HG03521 (cell line): ENCODE measurements around the gene RASGRF2.

Experiments used
- ATAC-seq: cut with Tn5 transposase; IDR thresholded peaks from one replicate; pipeline ENCODE4 v1.9.1; 2021; ENCODE audit warnings: mild to moderate bottlenecking, moderate library complexity; ENCODE audit not compliant: unreplicated experiment

Gene RASGRF2

DNA sequence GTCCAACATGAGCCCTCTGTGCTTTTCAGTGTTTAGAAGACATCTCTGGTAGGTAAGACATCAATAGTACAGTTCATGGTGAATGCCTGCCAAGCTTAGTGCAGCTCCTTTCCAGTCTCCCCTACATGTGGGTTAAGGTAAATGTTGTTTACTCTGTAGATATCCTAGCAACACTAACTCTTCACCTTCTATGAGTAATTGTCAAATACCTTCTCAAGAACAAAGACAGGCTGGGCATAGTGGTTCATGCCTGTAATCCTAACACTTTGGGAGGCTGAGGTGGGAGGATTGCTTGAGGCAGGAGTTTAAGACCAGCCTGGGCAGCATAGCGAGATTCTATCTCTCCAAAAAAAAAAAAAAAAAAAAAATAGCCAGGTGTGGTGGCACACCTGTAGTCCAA, 18.7 kb upstream of the RASGRF2 start:
- ATAC-seq, result no peak

DNA sequence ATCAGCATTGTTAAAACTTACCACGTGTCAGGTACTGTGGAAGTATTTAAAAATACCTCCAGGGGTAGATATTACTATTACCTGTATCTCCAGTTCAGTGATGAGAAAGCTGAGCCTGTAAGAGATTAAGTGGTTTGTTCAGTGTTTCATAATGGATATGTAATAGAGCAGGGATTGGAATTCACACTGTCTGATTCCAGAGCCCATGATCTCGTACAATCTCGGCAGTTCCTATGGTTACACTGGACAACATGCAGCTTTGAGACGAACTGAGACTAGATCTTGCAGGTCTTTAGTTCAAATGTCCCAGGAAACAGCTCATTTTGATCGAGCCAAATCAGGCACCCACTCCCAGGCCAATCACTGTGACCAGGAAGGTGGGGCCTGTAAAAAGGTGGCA, 8.8 kb upstream of the RASGRF2 start:
- no peak for ATAC-seq

DNA sequence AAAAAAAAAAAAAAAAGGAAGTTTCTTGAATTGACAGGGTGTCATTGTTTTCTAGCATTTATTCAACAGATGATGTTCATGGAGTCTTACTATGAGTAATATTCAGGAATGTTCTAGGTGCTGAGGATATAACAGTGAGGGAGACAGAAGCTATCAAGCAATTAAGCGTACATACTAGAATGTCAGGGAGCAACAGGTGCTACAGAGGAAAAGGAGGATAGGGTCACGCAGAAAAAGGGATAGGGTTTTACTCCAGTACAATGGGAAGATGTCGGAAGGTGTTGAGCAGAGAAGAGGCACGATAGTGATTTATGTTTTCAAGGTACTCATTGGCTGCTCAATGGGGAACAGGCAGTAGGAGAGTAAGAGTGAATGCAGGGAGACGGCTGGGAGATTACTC, 6.6 kb upstream of the RASGRF2 start:
- ATAC-seq, result no peak

DNA sequence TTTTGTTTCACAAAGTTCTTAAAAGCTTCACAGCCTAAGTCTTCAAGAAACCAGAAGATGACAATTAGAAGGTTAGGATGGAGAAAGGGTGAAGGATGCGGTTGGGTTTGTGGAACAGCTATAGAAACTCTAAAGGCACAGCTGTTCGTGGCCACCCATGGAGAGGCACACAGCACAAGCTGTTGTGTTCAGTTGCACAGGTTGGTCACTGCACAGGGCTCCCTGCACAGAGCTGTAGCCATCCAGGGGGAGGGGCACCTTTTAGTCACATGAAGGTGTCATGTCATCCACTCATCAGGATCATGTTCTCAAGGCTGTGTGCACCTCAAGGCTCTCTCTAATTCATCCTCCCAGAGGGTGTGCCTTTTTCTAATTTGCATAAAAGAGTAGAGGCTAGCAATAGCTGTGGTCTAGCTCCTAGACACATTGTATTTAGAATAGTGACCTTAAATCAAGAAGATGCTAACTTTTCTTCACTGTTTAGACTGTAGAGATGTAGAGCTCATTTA, 5.0 kb upstream of the RASGRF2 start:
- ATAC-seq, result no peak

DNA sequence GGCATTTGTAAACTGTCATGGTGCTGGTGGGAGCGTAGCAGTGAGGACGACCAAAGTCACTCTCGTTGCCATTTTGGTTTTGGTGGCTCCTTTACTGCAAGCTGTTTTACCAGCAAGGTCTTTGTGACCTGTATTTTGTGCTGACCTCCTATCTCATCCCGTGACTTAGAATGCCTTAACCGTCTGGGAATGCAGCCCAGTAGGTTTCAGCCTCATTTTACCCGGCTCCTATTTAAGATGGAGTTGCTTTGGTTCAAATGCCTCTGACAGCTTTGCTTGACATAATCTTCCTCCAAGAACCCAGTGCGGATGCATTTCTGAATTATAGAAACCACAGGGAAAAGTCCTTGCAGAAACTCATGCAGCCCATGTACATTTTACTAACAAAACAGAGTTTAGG, 3.9 kb upstream of the RASGRF2 start:
- ATAC-seq, result no peak

DNA sequence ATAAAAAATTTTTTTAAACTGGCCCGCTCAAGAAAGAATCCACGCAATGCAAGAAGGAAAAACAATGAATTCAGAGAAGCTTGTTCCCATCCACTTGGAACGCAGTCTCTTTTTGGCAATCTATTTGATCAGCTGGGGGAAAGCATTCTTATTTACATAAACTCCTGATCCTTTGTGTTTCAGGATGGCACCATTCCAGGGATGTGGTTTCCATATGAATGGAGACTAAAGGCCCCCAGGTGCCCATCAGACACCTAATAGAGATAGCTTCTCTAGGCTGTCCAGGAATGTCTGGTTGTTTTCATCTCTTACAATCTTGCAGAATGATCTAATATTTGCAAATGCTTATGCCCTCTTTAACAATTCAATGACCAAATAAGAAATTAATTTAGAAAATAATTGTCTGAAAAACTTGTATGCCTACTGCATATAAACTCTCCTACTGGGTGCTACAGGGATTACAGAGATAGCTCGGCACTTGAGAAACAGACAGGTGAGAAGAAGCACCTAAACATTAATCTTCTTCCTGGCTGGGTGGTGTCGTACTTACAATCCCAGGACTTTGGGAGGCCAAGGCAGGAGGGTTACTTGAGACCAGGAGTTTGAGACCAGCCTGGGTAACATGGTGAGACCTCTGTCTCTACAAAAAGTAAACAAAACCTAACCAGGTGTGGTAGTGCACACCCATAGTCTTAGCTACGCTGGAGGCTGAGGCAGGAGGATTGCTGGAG, 3.0 kb upstream of the RASGRF2 start:
- no peak for ATAC-seq

DNA sequence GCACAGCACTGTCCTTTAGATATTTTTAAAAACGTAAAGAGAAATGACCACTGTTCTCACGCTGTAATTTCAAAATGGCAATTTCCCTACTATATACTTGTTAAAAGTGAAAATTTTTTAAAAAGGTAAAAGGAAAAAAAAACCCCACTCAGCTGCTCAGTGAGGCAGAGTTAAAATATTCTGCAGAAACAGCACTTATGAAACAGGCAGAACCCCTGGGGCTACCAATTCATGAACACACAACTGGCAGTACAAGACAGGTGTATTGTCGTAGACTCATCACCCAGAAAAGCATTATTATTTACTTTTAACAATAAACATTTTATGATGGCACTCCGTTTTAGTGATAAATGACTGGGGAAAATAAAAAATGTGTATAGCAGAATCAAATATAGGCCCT, 1.5 kb upstream of the RASGRF2 start:
- ATAC-seq, result no peak

DNA sequence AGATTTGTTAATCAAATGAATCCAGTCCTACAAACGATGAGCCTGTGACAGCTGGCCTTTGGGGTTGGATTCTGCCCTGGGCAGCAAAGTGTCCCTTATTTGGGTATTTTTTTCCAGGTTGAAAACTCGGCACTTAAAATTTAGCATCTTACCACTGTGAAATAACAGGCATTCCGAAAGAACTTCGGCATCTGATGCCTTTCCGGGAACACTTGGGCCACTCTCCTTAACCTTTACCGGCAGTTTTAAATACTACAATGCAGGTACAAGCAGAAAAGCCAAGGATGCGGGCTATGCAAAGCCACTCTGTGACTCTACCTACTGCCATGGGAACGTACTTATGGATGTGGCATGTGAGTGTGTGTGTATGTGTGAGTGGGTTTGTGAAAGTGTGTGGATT, 1.0 kb upstream of the RASGRF2 start:
- no peak for ATAC-seq

DNA sequence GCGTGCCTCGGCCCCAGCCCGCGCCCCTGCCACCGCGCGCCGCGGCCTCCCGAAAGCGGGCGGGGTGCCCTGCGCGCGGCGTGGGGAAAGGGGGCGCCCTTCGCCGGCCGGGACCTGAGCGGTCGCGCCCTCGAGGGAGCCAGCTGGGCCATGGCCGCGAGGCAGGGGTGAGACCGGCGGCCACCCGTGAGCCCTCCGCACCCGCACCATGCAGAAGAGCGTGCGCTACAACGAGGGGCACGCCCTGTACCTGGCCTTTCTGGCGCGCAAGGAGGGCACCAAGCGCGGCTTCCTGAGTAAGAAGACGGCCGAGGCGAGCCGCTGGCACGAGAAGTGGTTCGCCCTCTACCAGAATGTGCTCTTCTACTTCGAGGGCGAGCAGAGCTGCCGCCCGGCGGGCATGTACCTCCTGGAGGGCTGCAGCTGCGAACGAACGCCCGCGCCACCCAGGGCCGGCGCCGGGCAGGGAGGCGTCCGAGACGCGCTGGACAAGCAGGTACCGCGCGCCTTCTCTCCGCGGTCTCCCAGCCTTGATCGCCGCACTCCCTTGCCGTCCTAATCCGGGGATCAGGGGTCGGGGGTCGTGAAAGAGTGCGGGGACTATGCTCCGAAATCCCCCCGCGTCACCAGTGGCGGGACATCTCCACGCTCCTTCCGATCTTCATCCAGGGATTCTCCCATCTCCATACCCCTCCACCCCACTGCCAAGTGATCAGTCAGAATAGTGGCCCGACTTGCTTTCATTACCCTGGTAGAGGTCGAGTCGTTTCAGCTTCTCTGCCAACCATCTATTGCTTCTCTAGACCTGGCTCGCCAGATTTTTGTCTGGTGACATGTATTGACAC, 590 bp downstream of the RASGRF2 start:
- no peak for ATAC-seq

DNA sequence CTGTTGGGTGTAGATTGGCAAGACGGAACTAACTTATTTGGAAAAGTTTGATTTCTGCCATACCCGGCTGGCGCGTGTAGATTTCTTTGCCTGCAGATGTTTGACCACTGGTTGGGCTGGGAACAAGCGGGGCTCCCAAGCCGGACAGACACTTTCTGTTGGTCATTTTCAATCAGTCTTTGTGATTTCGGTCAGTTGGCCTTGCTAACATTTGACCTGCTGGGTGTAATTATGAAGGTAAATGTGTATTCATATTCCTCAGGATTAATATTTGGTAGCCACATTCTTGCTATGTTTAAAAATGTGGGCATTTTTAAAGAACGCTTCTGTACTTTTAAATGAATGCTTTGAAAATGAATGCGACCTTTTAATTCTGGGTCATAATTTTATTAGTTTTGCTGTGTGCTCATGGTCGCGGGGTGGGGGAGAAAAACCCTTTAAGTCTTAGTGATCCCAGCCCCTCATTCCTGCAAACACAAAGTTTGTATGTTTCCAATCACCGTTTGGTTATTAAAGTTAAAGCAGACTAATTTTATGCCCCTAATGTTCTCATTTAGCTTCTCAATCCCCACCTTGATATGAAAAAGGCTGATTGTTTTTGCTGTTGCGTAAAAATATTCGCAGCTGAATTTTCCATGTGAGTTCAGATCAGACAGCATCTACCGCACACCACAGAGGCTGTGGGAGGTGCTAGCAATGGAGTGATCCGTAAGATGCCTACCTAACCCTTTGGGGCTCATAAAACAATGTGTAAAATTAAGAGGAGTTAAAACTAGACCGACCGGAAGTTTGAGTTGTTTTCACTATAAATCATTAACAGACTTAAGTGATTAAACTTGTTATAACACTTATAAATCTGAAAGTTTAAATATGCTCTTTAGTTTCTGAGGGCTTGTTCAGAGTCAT, 1.5 kb downstream of the RASGRF2 start:
- ATAC-seq, result no peak

DNA sequence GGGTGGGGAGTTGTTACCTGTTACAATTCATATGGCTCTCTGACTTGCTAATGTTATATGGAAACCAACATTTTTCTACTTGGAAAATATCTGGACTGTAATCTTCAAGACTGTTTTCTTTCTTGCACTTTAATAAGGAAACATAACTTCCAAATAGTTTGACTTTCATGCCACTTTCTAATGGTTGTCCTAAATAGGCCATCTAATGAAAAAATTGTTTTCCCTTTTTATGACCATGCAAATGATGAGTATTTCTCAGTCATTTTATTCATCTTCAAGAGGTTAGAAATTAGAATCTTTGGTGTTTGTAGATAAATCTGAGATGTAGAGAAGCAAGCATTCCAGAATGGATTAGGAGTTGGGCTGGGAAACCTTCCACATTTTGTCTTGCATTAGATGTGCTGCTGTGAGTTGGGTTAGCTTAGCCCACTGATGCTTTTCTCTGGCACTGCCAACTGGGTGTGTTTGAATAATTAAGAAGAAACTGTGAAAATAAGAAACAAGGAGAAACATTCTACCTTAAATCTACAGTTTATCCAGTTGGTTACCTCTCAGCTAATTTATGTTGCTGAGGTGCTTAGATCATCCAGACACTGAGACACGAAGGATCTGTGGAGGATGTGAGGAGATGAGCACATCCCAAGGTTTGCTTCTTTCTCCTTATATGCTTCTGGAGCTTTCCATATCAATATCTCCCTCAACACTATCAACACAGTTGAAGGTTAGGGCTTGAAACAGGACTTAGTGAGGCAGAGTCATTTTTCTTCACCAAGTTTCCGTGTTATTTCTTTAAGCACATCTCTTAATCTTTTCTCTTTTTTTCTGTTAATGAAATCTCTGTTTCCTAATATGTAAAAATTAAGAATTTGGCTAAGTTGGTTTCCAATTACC, 2.7 kb downstream of the RASGRF2 start:
- ATAC-seq, result no peak

DNA sequence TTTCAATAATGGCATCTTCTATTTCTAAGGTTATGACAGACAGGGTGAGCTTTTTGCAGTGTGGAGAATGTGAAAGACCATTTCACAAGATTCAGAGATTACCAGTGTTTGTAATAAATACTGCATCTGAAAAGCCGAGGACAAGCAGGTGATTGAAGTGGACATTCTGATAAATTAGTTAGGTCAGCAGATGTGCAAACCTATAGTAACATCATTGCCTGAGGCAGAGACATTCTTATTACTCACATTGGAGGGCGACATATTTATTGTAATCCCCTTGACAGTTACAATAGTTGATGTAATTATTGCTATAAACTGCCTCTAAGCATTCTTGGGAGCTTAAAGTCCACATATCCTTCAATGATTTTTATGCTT, 3.3 kb downstream of the RASGRF2 start:
- ATAC-seq, result no peak

DNA sequence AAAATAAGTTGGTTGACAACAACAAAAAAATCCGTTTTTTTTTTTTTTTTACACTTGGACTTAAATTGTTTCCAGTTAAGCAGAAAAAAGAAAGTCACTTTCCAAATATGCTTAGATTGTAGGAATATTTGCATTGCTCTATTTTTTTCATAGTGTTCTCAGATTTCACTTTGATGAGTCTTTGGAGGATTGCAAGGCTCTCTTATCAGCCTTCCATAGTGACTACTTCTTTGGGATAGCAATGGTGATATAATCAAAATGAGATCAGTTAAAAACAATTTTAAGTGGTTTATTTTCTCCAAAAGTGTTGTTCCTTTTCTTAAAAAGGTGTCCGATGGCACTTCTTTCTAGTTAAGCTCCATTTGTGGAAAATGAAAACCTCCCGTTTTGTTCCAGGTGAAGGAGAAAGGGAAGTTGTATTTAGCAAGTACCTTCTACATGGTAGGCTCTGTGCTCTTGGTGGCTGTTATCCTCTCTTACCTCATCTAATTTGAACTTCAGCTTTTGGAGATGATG, 3.9 kb downstream of the RASGRF2 start:
- ATAC-seq, result no peak

DNA sequence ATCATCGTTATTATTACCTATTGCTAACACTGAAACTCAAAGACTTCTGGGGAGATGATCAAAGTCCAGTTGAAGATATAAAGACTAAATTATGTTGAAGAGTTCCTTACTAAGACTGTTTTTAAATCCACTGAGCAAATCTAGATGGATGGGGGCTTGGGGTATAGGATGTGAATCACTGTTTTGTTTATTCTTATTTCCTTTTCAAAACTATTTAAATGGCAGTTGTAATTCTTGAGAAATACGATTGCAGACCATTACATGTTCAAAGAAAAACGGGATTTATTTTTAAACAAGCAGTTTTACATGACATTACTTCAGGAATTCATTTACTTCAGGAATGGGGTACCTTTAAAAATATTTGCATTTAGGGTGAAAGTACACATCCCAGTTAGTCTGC, 4.3 kb downstream of the RASGRF2 start:
- ATAC-seq, result no peak

DNA sequence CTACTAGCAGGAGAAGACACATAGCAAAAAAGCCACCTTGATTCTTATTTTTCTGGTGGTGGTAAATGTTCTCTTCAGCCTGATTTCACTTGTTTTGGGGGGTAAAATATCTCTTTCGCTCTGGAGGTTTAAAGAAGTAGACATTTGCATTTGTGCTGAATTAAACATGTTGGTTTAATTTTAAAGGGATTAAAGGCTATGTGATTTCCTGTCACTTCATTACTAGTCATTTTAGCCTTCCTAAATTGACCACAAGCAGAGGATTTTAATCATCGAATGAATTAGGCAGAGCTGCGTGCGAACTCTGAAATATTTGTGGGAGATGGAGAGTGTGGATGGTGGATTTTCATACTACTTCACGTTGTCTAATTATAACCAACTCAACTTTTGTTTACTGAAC, 4.8 kb downstream of the RASGRF2 start:
- ATAC-seq, result no peak

DNA sequence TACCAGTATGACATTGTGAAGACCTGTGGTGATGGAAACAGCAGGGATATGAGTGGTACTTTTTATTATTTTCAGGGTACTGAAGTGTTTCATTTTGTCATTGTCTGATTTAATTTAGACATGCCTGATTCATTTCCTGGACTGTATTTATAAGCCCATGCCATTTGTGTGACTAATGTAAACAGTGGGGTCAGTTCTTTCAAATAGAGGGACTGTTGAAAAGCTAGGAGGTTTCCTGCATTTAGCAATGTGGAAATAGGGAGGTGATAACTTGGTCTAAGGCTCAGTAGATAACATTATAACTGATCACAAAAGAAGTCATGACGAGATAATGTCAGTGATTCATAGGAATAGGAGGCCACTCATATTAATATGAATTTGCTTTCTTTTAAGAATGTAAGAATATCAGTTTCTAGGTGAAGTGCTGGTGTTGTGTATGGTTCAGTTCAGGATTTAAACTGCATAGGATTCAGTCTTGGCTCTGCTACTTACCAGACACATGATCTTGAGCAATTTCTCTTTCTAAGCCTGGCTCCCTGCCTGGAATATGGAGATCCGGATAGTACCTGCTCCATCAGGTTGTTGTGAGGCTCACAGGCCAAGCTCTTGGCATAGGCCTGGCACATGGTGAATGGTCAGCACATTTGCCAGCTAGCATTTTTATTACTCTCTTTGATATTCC, 7.5 kb downstream of the RASGRF2 start:
- ATAC-seq, result no peak

DNA sequence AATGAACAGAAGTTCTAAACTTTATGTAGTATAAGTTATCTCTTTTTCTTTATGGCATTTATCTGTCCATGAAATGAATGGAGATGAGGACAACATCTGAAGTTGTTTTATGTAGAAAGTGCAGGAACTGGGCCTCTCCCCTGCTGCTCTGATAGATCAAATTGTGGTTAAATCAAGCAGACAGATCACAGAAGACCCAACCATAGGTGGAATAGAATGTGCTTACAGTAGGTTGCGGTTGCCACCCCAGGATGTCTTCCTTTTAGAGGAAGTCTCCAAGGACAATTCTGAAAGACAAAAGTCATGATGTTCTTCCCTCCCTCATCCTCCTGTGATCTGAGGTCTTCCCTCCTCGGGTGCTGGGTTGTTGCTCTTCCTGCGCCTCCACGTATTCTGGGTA, 12.9 kb downstream of the RASGRF2 start:
- ATAC-seq, result no peak

DNA sequence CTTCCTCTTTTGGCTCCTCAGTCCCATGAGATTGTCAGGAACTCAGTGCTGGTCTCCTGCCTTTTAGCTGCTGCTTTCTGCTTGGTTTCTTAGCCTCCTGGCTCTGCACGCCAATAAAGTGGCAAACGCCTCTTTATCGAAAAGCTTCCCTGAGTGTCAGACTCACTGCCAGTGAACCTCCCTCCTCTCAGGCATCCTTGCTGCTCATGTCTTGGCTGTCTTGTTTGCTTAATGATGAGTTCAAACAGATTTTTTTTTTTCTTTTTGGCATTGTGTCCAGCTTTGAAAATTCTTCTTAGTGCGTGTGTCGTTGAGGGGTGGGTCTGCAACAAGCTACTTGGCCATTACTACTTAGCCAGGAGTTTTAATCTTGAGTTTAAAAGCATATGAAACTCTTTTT, 14.9 kb downstream of the RASGRF2 start:
- ATAC-seq, result no peak

DNA sequence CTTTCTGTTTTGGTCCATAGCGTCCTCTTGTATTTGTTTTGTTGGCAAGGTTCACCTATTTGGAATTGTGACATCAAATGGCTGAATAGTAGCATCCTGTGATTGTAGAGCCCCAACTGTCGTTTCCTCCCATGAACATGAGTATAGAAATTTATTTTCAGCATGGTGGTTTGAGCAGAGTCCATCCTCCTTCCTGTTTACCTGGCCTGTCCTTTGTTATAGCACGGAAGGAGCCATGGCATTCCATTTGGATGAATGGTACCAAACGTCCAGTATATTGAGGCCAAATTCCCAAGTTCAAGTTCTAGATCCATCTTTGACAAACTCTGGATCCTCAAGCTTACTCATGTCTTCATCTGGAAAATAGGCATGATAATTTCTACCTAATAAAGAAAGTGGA, 16.8 kb downstream of the RASGRF2 start:
- no peak for ATAC-seq

DNA sequence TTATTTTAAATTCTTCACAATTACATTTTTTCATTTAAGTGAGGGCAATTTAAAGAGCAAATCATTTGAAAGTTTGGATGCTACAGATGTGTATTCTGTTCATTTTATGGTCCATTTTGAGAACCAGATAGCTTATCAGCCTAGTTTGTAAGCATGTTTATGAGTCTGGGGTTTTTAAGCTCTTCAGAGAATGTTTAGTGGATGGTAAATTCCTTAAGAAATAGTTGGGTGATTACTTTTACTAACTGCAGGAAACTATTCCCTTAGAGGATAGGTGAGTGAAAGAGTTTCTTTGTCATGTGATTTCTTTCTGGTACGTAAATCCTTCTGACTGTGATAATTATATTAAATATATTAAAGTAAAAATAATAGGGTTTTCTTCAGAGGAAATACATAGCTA, 17.6 kb downstream of the RASGRF2 start:
- no peak for ATAC-seq
